ENCODE data around the gene LRRC27.

LRRC27 gene

DNA sequence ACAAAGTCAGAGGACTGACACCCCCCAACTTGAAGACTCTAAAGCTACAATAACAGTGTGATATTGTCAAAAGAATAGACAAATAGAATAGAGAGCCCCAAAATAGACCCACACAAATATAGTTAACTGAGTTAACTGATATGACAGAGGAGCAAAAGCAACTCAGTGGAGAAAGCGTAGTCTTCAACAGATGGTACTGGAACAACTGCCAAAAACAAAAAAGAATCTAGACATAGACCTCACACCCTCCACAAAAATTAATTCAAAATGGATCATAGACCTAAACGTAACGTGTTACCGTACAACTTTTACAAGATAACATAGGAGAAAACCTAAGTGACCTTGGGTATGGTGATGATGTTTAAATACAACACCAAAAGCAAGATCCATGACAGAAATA is 36.4 kb downstream of the LRRC27 start:
- Histone ChIP-seq H3K9me3 (ENCODE audit: low read length) (no peaks in the 10 kb centered on the region), H3K4me2 (ENCODE audit: low read length) (no peak overlapping the region), H3K4me3 (ENCODE audit: low read depth, low read length, poor library complexity, severe bottlenecking) (no peak overlapping the region), H3F3A (ENCODE audit: insufficient read depth, low read length) (no peaks in the 10 kb centered on the region), H3K27me3 (ENCODE audit: insufficient read depth, low read length) (no peaks in the 10 kb centered on the region), H2AFZ (ENCODE audit: low read length) (no peak overlapping the region), H3K9me2 (ENCODE audit: low read depth, low read length) (no peaks in the 10 kb centered on the region), H3K9ac (ENCODE audit: low read length) (no peak overlapping the region), H3K36me3 (ENCODE audit: insufficient read depth, low read length) (no peaks in the 10 kb centered on the region), H4K20me1 (ENCODE audit: insufficient read depth, low read length) (no peaks in the 10 kb centered on the region), H3K4me1 (ENCODE audit: insufficient read depth, low read length, severe bottlenecking) (no peaks in the 10 kb centered on the region), H3K27ac (ENCODE audit: low read depth, low read length, poor library complexity, severe bottlenecking) (no peak overlapping the region), H3K79me2 (ENCODE audit: insufficient read depth, low read length) (no peaks in the 10 kb centered on the region)
- no peak for TF ChIP-seq EZH2 (IDR thresholded peaks at IDR 0.05; ENCODE audit: borderline replicate concordance, low read length)
- TF ChIP-seq, protein P1, sequence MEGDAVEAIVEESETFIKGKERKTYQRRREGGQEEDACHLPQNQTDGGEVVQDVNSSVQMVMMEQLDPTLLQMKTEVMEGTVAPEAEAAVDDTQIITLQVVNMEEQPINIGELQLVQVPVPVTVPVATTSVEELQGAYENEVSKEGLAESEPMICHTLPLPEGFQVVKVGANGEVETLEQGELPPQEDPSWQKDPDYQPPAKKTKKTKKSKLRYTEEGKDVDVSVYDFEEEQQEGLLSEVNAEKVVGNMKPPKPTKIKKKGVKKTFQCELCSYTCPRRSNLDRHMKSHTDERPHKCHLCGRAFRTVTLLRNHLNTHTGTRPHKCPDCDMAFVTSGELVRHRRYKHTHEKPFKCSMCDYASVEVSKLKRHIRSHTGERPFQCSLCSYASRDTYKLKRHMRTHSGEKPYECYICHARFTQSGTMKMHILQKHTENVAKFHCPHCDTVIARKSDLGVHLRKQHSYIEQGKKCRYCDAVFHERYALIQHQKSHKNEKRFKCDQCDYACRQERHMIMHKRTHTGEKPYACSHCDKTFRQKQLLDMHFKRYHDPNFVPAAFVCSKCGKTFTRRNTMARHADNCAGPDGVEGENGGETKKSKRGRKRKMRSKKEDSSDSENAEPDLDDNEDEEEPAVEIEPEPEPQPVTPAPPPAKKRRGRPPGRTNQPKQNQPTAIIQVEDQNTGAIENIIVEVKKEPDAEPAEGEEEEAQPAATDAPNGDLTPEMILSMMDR (IDR thresholded peaks at IDR 0.05; ENCODE audit: low read length): no peak

DNA sequence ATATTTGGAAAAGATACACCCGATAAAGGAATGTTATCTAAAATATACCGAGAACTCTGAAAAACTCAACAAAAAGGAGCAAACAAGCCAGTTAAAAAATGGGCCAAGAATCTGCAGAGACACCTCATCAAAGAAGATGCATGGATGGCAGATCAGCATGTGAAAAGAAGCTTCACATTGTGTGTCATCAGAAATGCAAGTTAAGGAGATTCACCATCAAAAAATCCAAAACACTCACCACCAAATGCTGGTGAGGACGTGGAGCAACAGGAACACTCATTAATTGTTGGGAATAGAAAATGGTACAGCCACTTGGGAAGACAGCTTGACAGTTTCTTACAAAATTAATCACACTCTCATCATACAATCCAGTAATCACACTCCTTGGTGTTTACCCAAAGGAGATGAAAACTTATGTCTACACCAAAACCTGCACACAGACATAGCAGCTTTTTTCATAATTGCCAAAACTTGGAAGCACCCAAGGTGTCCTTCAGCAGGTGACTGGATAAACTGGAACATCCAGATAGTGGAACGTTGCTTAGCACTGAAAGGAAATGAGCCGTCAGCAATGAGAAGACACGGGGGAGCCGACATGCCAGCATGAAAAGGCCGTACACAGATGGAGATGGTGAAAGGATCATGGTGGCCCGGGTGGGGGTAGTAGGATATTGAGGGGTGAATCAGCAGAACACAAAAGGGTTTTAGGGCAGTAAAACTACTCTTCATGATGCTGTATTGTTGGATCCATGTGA is 37.1 kb downstream of the LRRC27 start:
- Histone ChIP-seq H4K20me1 (ENCODE audit: insufficient read depth, low read length) (no peaks in the 10 kb centered on the region), H3K4me1 (ENCODE audit: insufficient read depth, low read length, severe bottlenecking) (no peaks in the 10 kb centered on the region), H3K79me2 (ENCODE audit: insufficient read depth, low read length) (no peaks in the 10 kb centered on the region), H3K36me3 (ENCODE audit: insufficient read depth, low read length) (no peaks in the 10 kb centered on the region), H3K9me3 (ENCODE audit: low read length) (no peaks in the 10 kb centered on the region), H2AFZ (ENCODE audit: low read length) (no peak overlapping the region), H3K4me3 (ENCODE audit: low read depth, low read length, poor library complexity, severe bottlenecking) (no peak overlapping the region), H3K27ac (ENCODE audit: low read depth, low read length, poor library complexity, severe bottlenecking) (no peak overlapping the region), H3K27me3 (ENCODE audit: insufficient read depth, low read length) (no peaks in the 10 kb centered on the region), H3F3A (ENCODE audit: insufficient read depth, low read length) (no peaks in the 10 kb centered on the region), H3K4me2 (ENCODE audit: low read length) (no peak overlapping the region), H3K9ac (ENCODE audit: low read length) (no peak overlapping the region), H3K9me2 (ENCODE audit: low read depth, low read length) (no peaks in the 10 kb centered on the region)
- TF ChIP-seq, protein P1 (IDR thresholded peaks at IDR 0.05; ENCODE audit: low read length): no peak
- TF ChIP-seq EZH2 (IDR thresholded peaks at IDR 0.05; ENCODE audit: borderline replicate concordance, low read length): no peak

DNA sequence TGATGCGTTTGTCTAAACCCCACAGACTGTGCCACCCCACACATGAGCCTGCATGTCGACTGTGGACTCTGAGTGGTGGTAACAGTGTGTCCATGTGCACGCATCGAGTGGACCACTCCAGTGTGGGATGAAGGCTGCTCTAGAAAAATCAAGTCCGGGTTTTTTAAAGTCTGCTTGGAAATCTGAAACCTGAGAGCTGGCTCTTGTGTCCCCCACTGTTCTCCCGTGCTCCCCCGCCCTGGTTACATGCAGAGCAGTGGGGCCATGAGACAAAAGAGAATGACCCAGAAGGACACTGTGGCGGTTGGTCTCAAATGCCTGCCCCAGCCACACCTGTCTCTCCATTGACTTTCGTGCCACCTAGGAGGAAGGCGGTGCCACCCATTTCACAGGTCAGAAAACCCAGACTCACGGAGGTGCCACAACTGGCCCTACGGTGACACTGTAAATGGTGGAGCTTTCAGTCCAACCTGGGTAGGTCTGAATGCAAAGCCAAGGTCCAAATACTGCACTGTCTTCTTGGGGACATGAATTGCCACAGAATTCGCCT is 37.7 kb downstream of the LRRC27 start:
- no peaks in the 10 kb centered on the region for H3K9me2 ChIP-seq (ENCODE audit: low read depth, low read length)
- H3F3A ChIP-seq (ENCODE audit: insufficient read depth, low read length): no peaks in the 10 kb centered on the region
- H3K27ac ChIP-seq (ENCODE audit: low read depth, low read length, poor library complexity, severe bottlenecking): no peak overlapping the region
- no peak overlapping the region for H3K4me3 ChIP-seq (ENCODE audit: low read depth, low read length, poor library complexity, severe bottlenecking)
- no peaks in the 10 kb centered on the region for H3K9me3 ChIP-seq (ENCODE audit: low read length)
- H3K36me3 ChIP-seq (ENCODE audit: insufficient read depth, low read length): no peaks in the 10 kb centered on the region
- TF ChIP-seq, protein P1 (IDR thresholded peaks at IDR 0.05; ENCODE audit: low read length): no peak
- no peak for TF ChIP-seq EZH2 (IDR thresholded peaks at IDR 0.05; ENCODE audit: borderline replicate concordance, low read length)
- no peaks in the 10 kb centered on the region for H4K20me1 ChIP-seq (ENCODE audit: insufficient read depth, low read length)
- no peak overlapping the region for H2AFZ ChIP-seq (ENCODE audit: low read length)
- H3K9ac ChIP-seq (ENCODE audit: low read length): no peak overlapping the region
- H3K4me1 ChIP-seq (ENCODE audit: insufficient read depth, low read length, severe bottlenecking): no peaks in the 10 kb centered on the region
- H3K4me2 ChIP-seq (ENCODE audit: low read length): no peak overlapping the region
- no peaks in the 10 kb centered on the region for H3K79me2 ChIP-seq (ENCODE audit: insufficient read depth, low read length)
- no peaks in the 10 kb centered on the region for H3K27me3 ChIP-seq (ENCODE audit: insufficient read depth, low read length)

Measured in OCI-LY1 (cell line).